H1 (cell line): ENCODE results near the gene CDH11.

ENCODE experiments used
- BRCA1 ChIP-seq: IDR thresholded peaks from 2 replicates; pipeline ENCODE4 v1.6.1; 2012; ENCODE audit warnings: low read depth, low read length, improper control_type of control experiment
- CTCF ChIP-seq, 3 experiments: IDR thresholded peaks; 1 replicate in 2 of 3; 2 replicates in 1 of 3; pipeline versions ENCODE4 v1.5.1 to v1.6.1; 2011; ENCODE audit warnings: low read length in 3 of 3, mild to moderate bottlenecking in 3 of 3, inconsistent platforms in 2 of 3, low read depth in 1 of 3, moderate library complexity in 1 of 3; ENCODE audit not compliant: insufficient read depth in 1 of 3; ENCODE audit errors: control extremely low read depth in 1 of 3
- E2F6 ChIP-seq: IDR thresholded peaks from 2 replicates; pipeline ENCODE4 v1.6.1; 2012; ENCODE audit warnings: inconsistent platforms
- GTF2F1 ChIP-seq: IDR thresholded peaks from 2 replicates; pipeline ENCODE4 v1.6.1; 2012; ENCODE audit warnings: low read depth, low read length, improper control_type of control experiment, borderline replicate concordance
- JUN ChIP-seq: IDR thresholded peaks from 2 replicates; pipeline ENCODE4 v1.6.1; 2011; ENCODE audit warnings: low read depth, mild to moderate bottlenecking, improper control_type of control experiment, low read length
- MAX ChIP-seq: IDR thresholded peaks from 2 replicates; pipeline ENCODE4 v1.6.1; 2012; ENCODE audit warnings: inconsistent platforms
- POLR2A ChIP-seq, 2 experiments: IDR thresholded peaks; 1 replicate in 1 of 2; 2 replicates in 1 of 2; pipeline ENCODE4 v1.6.1; 2011; ENCODE audit warnings: low read depth in 2 of 2, low read length in 2 of 2, mild to moderate bottlenecking in 2 of 2; ENCODE audit errors: control extremely low read depth in 1 of 2
- RFX5 ChIP-seq: IDR thresholded peaks from 2 replicates; pipeline ENCODE4 v1.6.1; 2011; ENCODE audit warnings: low read depth, low read length, improper control_type of control experiment, borderline replicate concordance
- TAF1 ChIP-seq: IDR thresholded peaks from 2 replicates; pipeline ENCODE4 v1.6.1; 2011; ENCODE audit warnings: mild to moderate bottlenecking, low read depth, low read length
- TCF12 ChIP-seq: IDR thresholded peaks from 2 replicates; pipeline ENCODE4 v1.6.1; 2011; ENCODE audit warnings: low read depth, mild to moderate bottlenecking, low read length
- YY1 ChIP-seq: IDR thresholded peaks from 2 replicates; pipeline ENCODE4 v1.6.1; 2011; ENCODE audit warnings: low read depth, mild to moderate bottlenecking, low read length

- no peak for TF ChIP-seq MAX
- TF ChIP-seq POLR2A (IDR thresholded peaks at IDR 0.05; ENCODE audit: control extremely low read depth in 1 of 2, low read depth in 2 of 2, low read length in 2 of 2) = no peak
- no peak for TF ChIP-seq TAF1
- TF ChIP-seq GTF2F1 = no peak
- no peak for TF ChIP-seq RFX5
- no peak for TF ChIP-seq CTCF (IDR thresholded peaks at IDR 0.05; ENCODE audit: control extremely low read depth in 1 of 3, insufficient read depth in 1 of 3, low read depth in 1 of 3, low read length in 3 of 3)
- TF ChIP-seq JUN = no peak
- no peak for TF ChIP-seq TCF12
- TF ChIP-seq BRCA1 = no peak
- TF ChIP-seq YY1 = no peak
- no peak for TF ChIP-seq E2F6
Measured at GRCh38 chr16:65023802-65024201, 98.1 kb downstream of the CDH11 start.
